HG02981 (cell line): ENCODE results near the gene PLEKHA1.

Experiments used
- ATAC-seq: cut with Tn5 transposase; IDR thresholded peaks from one replicate; pipeline ENCODE4 v1.9.1; 2021; ENCODE audit warnings: mild to moderate bottlenecking, moderate library complexity; ENCODE audit not compliant: unreplicated experiment

Gene PLEKHA1

GRCh38 chr10:122475591-122476332 is 101.3 kb downstream of the PLEKHA1 start:
- no peak for ATAC-seq

- no peak for ATAC-seq
Observed at GRCh38 chr10:122476333-122476695, 101.8 kb downstream of the PLEKHA1 start.

DNA sequence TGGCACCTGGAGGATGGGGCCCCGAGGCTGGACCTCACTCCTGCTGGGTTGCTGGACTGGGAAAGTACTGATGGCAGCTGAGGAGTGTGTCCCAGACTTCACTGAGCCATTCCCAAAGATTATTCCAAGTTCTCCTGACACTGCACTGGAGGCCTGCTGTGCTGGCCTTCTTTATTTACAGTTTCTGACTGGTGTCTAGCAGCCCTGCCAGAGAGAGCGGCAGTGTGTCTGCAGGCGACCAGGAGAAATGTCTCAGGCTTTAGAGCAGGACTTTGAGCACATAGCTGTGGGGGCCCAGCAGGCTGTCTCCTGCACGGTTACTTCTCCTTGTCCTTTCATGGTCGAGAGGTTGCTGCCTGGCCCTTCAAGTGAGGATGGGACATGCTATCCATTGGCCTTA is 102.9 kb downstream of the PLEKHA1 start:
- ATAC-seq, result no peak

DNA sequence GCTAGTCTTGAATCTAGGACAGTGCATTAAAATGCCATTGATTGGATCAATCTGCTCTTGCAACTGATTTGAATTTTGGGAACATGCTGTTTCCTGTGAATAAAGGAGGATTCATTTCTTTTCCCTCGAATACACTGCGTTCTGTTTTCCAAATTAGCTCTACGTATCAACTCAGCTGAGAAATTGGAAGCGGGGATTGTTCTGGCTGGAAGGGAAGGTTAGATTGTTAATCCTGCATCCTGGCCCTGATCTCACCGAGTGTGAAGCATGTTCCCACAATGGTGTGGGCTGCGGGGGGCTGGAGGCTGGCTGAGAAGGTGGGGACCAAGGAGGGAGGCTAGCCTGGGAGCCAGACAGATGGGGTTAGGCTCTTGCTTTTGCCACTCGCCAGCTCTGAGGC is 104.5 kb downstream of the PLEKHA1 start:
- no peak for ATAC-seq

DNA sequence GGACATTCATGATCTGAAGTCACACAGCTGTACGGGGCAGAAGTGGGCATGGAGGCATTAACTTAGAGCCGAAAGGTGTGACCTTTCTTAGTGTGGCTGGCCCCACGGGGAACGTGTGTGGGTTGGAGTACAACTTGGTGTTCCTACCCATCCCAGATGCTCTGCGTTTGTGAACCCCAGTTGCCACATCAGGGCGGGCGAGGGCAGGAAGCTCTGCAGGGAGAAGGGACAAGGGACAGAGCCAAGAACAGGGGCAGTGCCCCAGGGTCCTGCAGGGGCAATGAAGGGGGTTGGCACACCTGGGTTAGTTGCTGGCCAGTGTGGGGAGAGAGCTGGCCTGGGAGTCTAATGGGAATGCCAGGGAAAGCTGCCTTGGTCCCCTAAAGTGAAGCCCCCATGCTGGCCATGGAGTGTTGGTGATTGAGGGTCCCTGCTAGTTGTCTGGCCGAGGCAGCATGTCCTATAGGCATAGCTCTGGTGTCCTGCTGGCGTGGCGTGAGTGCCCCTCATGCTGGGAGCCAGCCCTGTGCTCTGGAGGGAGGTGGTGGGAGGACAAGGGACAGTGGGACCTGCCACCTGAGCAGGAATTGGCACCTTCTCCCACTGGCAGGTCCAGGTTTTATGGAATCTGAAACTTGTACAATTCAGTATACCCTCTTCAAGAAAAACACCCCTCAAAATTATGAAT is 105.8 kb downstream of the PLEKHA1 start:
- no peak for ATAC-seq

- no peak for ATAC-seq
Observed at GRCh38 chr10:122481296-122482056, 107.0 kb downstream of the PLEKHA1 start.
